GF-D8 (cell line): ENCODE results near the gene TPRX1.
"Not testable (repeated sequence)": the region's sequence is repeated elsewhere in the genome, so short reads cannot be mapped to it uniquely, and the experiment has no call there.

Source experiments
- DNase-seq: peaks from one replicate; lab custom pipeline; 2025; lab: John Stamatoyannopoulos, UW

The TPRX1 gene

GRCh38 chr19:47767349-47767748 lies 37.0 kb downstream of the TPRX1 start:
- DNase-seq, result no peak

GRCh38 chr19:47766670-47767069 lies 37.7 kb downstream of the TPRX1 start:
- DNase-seq, result no peak

GRCh38 chr19:47766359-47766620 lies 38.1 kb downstream of the TPRX1 start:
- DNase-seq, result no peak

GRCh38 chr19:47765523-47766358 lies 38.6 kb downstream of the TPRX1 start:
- no peak for DNase-seq

GRCh38 chr19:47764705-47765104 lies 39.6 kb downstream of the TPRX1 start:
- DNase-seq, result not testable (repeated sequence)

- no peak for DNase-seq
These were observed 41.6 kb downstream of the TPRX1 start for GRCh38 chr19:47762615-47763308.

GRCh38 chr19:47762151-47762550 lies 42.2 kb downstream of the TPRX1 start:
- DNase-seq, result no peak

GRCh38 chr19:47761566-47761965 lies 42.8 kb downstream of the TPRX1 start:
- no peak for DNase-seq

GRCh38 chr19:47760632-47760999 lies 43.7 kb downstream of the TPRX1 start:
- DNase-seq, result no peak

GRCh38 chr19:47758443-47758804 lies 45.9 kb downstream of the TPRX1 start:
- no peak for DNase-seq

GRCh38 chr19:47757617-47758442 lies 46.5 kb downstream of the TPRX1 start:
- DNase-seq, result no peak

- DNase-seq, result no peak
These were observed 47.3 kb downstream of the TPRX1 start for GRCh38 chr19:47756953-47757608.

- no peak for DNase-seq
These were observed 47.8 kb downstream of the TPRX1 start for GRCh38 chr19:47756627-47756929.

GRCh38 chr19:47755762-47756626 lies 48.4 kb downstream of the TPRX1 start:
- no peak for DNase-seq

GRCh38 chr19:47755065-47755761 lies 49.1 kb downstream of the TPRX1 start:
- no peak for DNase-seq

GRCh38 chr19:47754206-47755064 lies 49.9 kb downstream of the TPRX1 start:
- no peak for DNase-seq

- DNase-seq, result no peak
These were observed 51.7 kb downstream of the TPRX1 start for GRCh38 chr19:47752440-47753211.
